CD4-positive, alpha-beta T cell treated with Interleukin-4 for 1 hour (primary cell): ENCODE results near the gene BOD1.
A peak's percentile ranks its signal among the peaks of the same experiment; 100 is the strongest.
"Not testable (repeated sequence)": the region's sequence is repeated elsewhere in the genome, so short reads cannot be mapped to it uniquely, and the experiment has no call there.

ENCODE experiments used
- DNase-seq, 2 donors: peaks; one replicate each; pipeline ENCODE4 v3.0.0-alpha.2; 2020 to 2022

The BOD1 gene

DNA sequence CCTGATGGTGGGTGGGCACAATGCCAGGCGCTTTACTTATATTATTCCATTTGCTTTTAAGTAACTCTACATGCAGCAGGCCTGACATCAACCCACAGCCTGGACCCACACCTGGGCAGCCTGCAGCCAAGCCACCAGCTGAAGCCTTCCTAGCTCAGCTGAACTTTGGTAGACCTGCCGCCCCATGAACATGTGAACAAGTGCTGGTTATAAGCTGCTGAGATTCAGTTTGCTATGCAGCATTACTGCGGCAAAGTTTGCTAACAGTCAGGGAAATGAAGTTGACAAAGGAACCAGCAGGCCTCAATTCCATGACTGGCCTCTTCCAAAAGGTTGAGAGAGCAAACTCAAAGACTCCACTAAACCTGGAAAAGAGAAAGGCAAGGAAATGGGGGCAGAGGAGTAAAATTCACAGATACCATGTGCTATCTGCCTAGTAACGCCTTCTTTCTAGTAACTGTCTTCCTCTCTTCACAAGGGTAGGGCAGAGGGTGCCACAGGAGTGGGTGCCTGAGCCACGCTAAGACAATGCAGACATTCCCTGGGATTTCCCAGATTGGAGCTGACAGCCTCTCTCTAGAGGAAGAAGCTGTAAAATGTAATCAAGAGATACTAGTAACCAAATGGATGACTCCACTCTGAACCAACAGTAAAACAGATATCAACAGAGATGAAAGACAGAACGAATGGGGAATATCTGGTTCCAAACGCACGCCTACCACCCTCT, 2.9 kb downstream of the BOD1 start:
- DNase-seq: no peak

- DNase-seq: no peak
Measured at GRCh38 chr5:173612948-173613347, 3.5 kb downstream of the BOD1 start.

- DNase-seq: no peak
Measured at GRCh38 chr5:173611706-173612105, 4.7 kb downstream of the BOD1 start.

- DNase-seq: no peak
Measured at GRCh38 chr5:173604141-173604540, 12.3 kb downstream of the BOD1 start.

- no peak for DNase-seq
Measured at GRCh38 chr5:173602423-173602822, 14.0 kb downstream of the BOD1 start.

DNA sequence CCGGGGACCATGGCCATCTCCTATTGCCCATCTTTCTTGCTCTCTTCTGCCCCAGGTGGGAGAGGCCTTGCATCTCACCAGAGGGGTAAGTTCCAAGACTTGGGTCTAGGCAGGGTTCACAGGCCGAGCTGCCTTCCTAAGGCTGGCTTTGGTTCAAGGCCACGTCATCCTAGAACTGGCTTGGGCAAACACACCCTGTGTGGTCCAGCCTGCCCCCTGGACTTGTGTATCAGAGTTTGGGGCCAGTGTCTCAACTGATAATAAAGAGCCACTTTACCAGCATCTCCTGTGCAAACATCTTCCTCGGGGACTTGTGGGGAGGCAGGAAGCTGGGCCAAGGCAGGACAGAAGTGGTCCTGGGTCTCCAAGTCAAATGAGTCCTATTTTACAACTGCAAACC, 17.8 kb downstream of the BOD1 start:
- no peak for DNase-seq

- no peak for DNase-seq
Measured at GRCh38 chr5:173597304-173597703, 19.1 kb downstream of the BOD1 start.

DNA sequence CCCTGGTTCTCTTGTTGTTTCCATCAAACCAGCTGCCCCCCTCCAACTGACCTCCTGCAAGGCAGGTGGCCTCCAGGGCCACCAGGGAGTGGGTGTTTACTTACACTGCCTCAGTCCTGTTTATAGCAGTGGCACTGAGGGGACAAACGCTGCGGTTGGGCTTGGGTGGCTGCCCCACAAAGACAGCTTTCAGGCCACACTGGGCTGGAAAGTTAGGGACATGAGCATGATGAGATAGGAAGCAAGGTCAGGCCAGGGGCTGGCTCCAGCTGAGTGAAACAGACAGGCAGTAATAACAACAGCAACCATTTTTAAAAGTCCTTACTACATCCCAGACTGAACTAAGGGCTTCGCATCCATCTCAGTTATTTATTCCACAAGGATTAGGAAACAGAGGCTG, 20.6 kb downstream of the BOD1 start:
- DNase-seq: no peak

DNA sequence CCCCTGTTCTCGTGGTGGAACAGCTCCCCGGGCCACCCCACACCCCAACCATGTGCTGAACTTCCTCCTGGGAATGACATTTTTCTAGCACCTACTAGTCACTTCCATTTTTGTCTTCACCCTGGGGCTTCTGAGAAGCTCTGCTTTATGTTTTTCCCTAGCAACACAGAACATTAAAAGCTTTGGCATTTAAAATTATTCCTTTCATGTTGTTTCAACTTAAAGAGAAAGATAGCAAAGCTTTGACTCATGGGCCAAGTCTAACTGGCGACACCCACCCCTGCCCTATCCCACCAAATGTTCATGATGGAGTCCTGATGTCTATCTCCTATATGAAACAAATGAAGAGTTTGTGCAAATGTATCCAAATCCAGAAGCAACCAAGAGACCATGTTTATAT, 22.4 kb downstream of the BOD1 start:
- no peak for DNase-seq

GRCh38 chr5:173592050-173592669, 24.3 kb downstream of the BOD1 start:
- no peak for DNase-seq

DNA sequence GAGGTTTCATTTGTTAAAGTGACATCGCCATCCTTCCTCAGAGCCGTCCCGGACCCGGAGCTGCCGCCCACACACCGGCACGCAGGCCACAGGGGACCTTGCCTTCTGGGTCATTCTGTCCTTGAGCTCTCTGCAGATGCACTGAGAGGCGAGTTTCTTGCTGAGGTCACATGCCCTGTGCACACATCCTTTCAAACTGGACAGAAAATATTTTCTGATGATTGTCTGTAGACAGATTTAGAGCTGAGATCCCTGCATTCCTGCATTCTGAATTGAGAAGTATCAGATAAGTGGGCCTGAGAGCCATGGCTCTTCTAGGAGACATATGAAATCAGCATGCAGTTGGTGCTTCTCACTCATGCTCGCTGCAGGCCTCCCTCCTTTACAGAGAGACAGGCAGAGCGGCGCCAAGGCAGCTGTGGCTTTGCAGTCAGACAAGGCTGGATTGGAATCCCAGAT, 25.4 kb downstream of the BOD1 start:
- DNase-seq: no peak

GRCh38 chr5:173590436-173591055, 25.9 kb downstream of the BOD1 start:
- DNase-seq: no peak

GRCh38 chr5:173586133-173586532, 30.3 kb downstream of the BOD1 start:
- not testable (repeated sequence) for DNase-seq

DNA sequence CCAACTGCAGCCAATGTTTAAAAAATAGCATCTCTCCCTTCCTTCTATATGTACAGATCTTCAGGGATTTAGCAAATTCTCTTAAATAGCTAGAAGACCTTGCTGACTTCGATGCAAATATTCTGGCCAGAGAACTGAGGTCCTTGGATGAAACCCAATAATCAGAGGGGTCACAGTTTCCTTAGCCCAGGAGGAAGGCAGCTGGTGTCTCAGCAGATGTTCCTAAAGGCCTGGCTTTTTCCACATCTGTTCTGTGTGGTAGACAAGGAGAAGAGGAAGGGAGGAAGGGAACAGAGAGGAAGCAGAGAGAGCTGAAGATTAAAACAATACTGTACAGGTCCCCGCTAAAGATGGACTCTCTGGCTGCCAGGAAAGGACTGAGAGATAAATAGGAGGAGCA, 33.1 kb downstream of the BOD1 start:
- DNase-seq: no peak

- DNase-seq: no peak
Measured at GRCh38 chr5:173582216-173583111, 34.0 kb downstream of the BOD1 start.

GRCh38 chr5:173581408-173582215, 34.8 kb downstream of the BOD1 start:
- peak in 1 of 2 donors; percentile 14 for DNase-seq

- DNase-seq: no peak
Measured at GRCh38 chr5:173578947-173579615, 37.4 kb downstream of the BOD1 start.

- no peak for DNase-seq
Measured at GRCh38 chr5:173577817-173578216, 38.6 kb downstream of the BOD1 start.

DNA sequence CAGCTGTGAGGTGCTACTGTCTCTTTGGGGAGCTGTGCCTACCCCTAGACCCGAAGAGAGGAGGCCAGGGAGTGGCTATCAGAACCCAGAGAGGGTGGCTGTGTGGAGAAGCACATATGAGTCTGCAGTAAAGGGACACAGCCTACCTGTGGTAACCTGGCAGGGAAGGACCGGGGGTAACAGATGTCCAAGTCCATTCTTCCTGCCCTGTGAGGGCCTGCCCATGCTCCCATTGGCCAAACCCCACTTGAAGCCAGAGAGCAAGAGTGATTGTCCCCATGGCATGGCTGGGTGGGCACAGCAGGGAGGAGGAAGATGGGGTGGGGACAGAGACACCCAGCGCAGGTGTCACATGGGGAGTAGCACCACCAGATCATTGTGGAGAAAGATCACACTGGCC, 39.3 kb downstream of the BOD1 start:
- DNase-seq: no peak

DNA sequence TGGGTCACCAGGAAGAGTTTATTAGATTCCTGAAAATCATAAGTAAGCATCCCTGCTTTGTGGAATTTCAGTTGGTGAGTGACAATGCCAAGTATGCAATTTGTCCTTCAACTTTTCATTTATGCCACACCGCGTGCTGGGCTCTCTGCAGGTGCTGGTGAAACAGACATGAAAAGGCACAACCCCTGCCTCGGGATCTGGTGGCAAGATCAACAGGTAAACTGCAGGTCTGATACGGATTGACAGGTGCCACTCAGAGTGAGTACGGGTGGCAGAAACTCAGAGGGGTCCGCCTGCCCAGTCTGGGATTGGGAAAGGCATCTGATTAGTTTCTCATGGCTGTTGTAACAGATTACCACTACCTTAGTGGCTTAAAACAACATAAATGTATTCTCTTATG, 40.5 kb downstream of the BOD1 start:
- DNase-seq: no peak

- no peak for DNase-seq
Measured at GRCh38 chr5:173574983-173575382, 41.5 kb downstream of the BOD1 start.
